DOHH2 (cell line): ENCODE data around the gene LGALS1.
A peak's percentile ranks its signal among the peaks of the same experiment; 100 is the strongest.

ENCODE experiments used
- H3F3A ChIP-seq: fragments of 200-600 bp; sonication (generic), shearing (Covaris generic); 2 replicates; pipeline ENCODE4 v1.6.0; 2016; ENCODE audit warnings: antibody characterized with exemption, mild to moderate bottlenecking; ENCODE audit not compliant: control insufficient read depth, insufficient read depth
- H3K27ac ChIP-seq: fragments of 200-600 bp; sonication (generic); 2 replicates; pipeline ENCODE4 v1.5.1; 2014; ENCODE audit warnings: low read depth, mild to moderate bottlenecking, low read length, moderate library complexity
- H3K27me3 ChIP-seq: fragments of 200-600 bp; sonication (generic); 2 replicates; pipeline ENCODE4 v1.6.1; 2014; ENCODE audit warnings: mild to moderate bottlenecking, low read length, mixed read lengths; ENCODE audit not compliant: control insufficient read depth
- H3K36me3 ChIP-seq: fragments of 200-600 bp; sonication (generic); 2 replicates; pipeline ENCODE4 v1.6.1; 2014; ENCODE audit warnings: mild to moderate bottlenecking, low read length, moderate library complexity, mixed read lengths; ENCODE audit not compliant: control insufficient read depth
- H3K4me1 ChIP-seq: fragments of 200-600 bp; sonication (generic); 2 replicates; pipeline ENCODE4 v1.6.1; 2014; ENCODE audit warnings: mild to moderate bottlenecking, low read length, mixed read lengths; ENCODE audit not compliant: control insufficient read depth
- H3K4me2 ChIP-seq: fragments of 200-600 bp; sonication (generic); 2 replicates; pipeline ENCODE4 v1.6.0; 2014; ENCODE audit warnings: mild to moderate bottlenecking, low read length, moderate library complexity
- H3K4me3 ChIP-seq: fragments of 200-600 bp; sonication (generic); 2 replicates; pipeline ENCODE4 v1.5.1; 2014; ENCODE audit warnings: mild to moderate bottlenecking, low read length, mixed read lengths
- H3K79me2 ChIP-seq: fragments of 200-600 bp; sonication (generic); 2 replicates; pipeline ENCODE4 v1.6.1; 2014; ENCODE audit warnings: mild to moderate bottlenecking, low read length, mixed read lengths; ENCODE audit not compliant: control insufficient read depth
- H3K9me2 ChIP-seq: fragments of 200-600 bp; sonication (generic); replicated peaks from 2 replicates; pipeline ENCODE4 v1.6.1; 2014; ENCODE audit warnings: mild to moderate bottlenecking, low read length, mixed read lengths; ENCODE audit not compliant: control insufficient read depth
- H3K9me3 ChIP-seq: fragments of 200-600 bp; sonication (generic); 2 replicates; pipeline ENCODE4 v1.6.1; 2014; ENCODE audit warnings: antibody characterized with exemption, low read length, mixed read lengths; ENCODE audit not compliant: control insufficient read depth, insufficient read depth
- H4K20me1 ChIP-seq: fragments of 200-600 bp; sonication (generic); 2 replicates; pipeline ENCODE4 v1.6.0; 2014; ENCODE audit warnings: low read depth, mild to moderate bottlenecking, antibody characterized with exemption, low read length, moderate library complexity; ENCODE audit not compliant: control insufficient read depth, insufficient read depth
- EZH2phosphoT487 ChIP-seq: fragments of 200-600 bp; sonication (generic); IDR thresholded peaks from 2 replicates; pipeline ENCODE4 v1.6.1; 2017; ENCODE audit warnings: borderline replicate concordance, mild to moderate bottlenecking, antibody characterized with exemption, low read length, moderate library complexity, mixed read lengths
- TF ChIP-seq, protein P1 (sequence below): fragments of 200-600 bp; sonication (generic); IDR thresholded peaks from one replicate; pipeline ENCODE4 v1.5.1; 2014; ENCODE audit warnings: antibody characterized with exemption, mild to moderate bottlenecking, low read depth, low read length; ENCODE audit not compliant: poor library complexity, severe bottlenecking

Gene LGALS1

GRCh38 chr22:37674951-37675929 is at the start of gene LGALS1:
Gene LGALS1 (plus strand): TSS chr22:37675636. CDS start chr22:37675703, 67 bp downstream.
- Histone ChIP-seq H3K4me2 (peak within 1 kb of the TSS; percentile 87), H3F3A (peaks cover 29% of the 10 kb centered on the region), H3K79me2 (no peaks in the 10 kb centered on the region; the same call in 1 of the 2 replicates), H3K4me3 (peak within 1 kb of the TSS; percentile 74), H4K20me1 (no peaks in the 10 kb centered on the region), H3K4me1 (peaks cover 63% of the 10 kb centered on the region), H3K9me2 (no peaks in the 10 kb centered on the region), H3K27me3 (no peaks in the 10 kb centered on the region), H3K9me3 (no peaks in the 10 kb centered on the region), H3K36me3 (peaks cover 6% of the 10 kb centered on the region; the same call in 1 of the 2 replicates), H3K27ac (peak within 1 kb of the TSS; percentile 79)
- TF ChIP-seq EZH2phosphoT487: no peak
- TF ChIP-seq, protein P1, sequence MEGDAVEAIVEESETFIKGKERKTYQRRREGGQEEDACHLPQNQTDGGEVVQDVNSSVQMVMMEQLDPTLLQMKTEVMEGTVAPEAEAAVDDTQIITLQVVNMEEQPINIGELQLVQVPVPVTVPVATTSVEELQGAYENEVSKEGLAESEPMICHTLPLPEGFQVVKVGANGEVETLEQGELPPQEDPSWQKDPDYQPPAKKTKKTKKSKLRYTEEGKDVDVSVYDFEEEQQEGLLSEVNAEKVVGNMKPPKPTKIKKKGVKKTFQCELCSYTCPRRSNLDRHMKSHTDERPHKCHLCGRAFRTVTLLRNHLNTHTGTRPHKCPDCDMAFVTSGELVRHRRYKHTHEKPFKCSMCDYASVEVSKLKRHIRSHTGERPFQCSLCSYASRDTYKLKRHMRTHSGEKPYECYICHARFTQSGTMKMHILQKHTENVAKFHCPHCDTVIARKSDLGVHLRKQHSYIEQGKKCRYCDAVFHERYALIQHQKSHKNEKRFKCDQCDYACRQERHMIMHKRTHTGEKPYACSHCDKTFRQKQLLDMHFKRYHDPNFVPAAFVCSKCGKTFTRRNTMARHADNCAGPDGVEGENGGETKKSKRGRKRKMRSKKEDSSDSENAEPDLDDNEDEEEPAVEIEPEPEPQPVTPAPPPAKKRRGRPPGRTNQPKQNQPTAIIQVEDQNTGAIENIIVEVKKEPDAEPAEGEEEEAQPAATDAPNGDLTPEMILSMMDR: no peak

- Histone ChIP-seq H3K4me3 (no peak overlapping the region), H3F3A (0 out of 2 replicates have a peak, but pooled peaks cover 6% of the 10 kb centered on the region), H3K4me2 (no peak overlapping the region), H3K9me2 (no peaks in the 10 kb centered on the region), H3K36me3 (peaks cover 82% of the 10 kb centered on the region), H3K9me3 (no peaks in the 10 kb centered on the region), H3K27ac (no peak overlapping the region), H3K27me3 (no peaks in the 10 kb centered on the region), H3K4me1 (peaks cover 39% of the 10 kb centered on the region), H3K79me2 (no peaks in the 10 kb centered on the region), H4K20me1 (no peaks in the 10 kb centered on the region)
- TF ChIP-seq EZH2phosphoT487: no peak
- TF ChIP-seq, protein P1: no peak
Observed at GRCh38 chr22:37625737-37626136, 49.7 kb upstream of the LGALS1 start.

DNA sequence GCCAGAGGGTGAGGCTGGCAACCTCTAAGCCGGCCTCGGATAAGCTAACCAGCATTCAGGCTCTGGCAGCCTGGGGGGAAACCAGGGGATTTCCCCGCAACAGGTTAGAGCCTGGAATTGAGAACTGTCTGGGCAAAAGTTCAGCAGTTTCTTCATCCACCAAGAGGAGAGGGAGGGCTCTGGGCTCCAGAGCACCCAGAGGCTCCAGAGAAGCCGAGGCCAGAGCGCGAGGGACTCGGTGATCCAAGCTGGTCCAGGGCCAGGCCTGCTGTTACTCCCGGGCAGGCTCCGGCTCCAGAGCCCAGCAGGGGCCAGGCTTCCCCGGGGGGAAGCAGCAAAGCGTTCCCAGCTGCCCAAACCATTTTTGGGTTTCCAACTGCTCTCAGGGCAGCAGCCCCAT is 49.3 kb upstream of the LGALS1 start:
- peak overlapping the region; percentile 61; the same call in 1 of the 2 replicates for H3K4me2 ChIP-seq

More for the DNA sequence above, 49.3 kb upstream of the LGALS1 start:
- H3K9me3 ChIP-seq: no peaks in the 10 kb centered on the region
- 0 out of 2 replicates have a peak, but pooled peaks cover 6% of the 10 kb centered on the region for H3F3A ChIP-seq
- peaks cover 82% of the 10 kb centered on the region for H3K36me3 ChIP-seq
- no peaks in the 10 kb centered on the region for H3K9me2 ChIP-seq
- TF ChIP-seq EZH2phosphoT487: no peak
- TF ChIP-seq, protein P1: no peak
- H4K20me1 ChIP-seq: no peaks in the 10 kb centered on the region
- no peaks in the 10 kb centered on the region for H3K27me3 ChIP-seq
- no peak overlapping the region for H3K4me3 ChIP-seq
- no peaks in the 10 kb centered on the region for H3K79me2 ChIP-seq
- 0 out of 2 replicates have a peak overlapping the region, but pooled peaks have one; percentile 7 for H3K27ac ChIP-seq
- peaks cover 39% of the 10 kb centered on the region for H3K4me1 ChIP-seq
